H9 (cell line): Measurements from ENCODE around the gene FBXO21. TPM values are rescaled to one million over a fixed set of nuclear protein-coding genes. Genes with fewer than 3 reads are reported as not detected.

ENCODE experiments used
- DNase-seq: peaks from one replicate; pipeline ENCODE4 v3.0.0-alpha.2; 2017
- H2AFZ ChIP-seq: one replicate; pipeline ENCODE4 v1.6.1; 2013; ENCODE audit warnings: mild to moderate bottlenecking, low read length, control low read depth, moderate library complexity
- H2AK5ac ChIP-seq: 2 replicates; pipeline ENCODE4 v1.6.1; 2013; ENCODE audit warnings: low read length, control low read depth, mixed read lengths; ENCODE audit not compliant: insufficient read length
- H2BK120ac ChIP-seq: one replicate; pipeline ENCODE4 v1.6.1; 2013; ENCODE audit warnings: low read depth, mild to moderate bottlenecking, low read length, control low read depth, inconsistent platforms; ENCODE audit not compliant: poor library complexity, severe bottlenecking
- H2BK12ac ChIP-seq: 2 replicates; pipeline ENCODE4 v1.6.1; 2013; ENCODE audit warnings: low read length, control low read depth, mixed read lengths, low read depth; ENCODE audit not compliant: insufficient read length
- H2BK15ac ChIP-seq: 2 replicates; pipeline ENCODE4 v1.6.1; 2013; ENCODE audit warnings: low read depth, low read length, control low read depth
- H2BK20ac ChIP-seq: one replicate; pipeline ENCODE4 v1.6.1; 2013; ENCODE audit warnings: low read depth, mild to moderate bottlenecking, low read length, control low read depth, inconsistent platforms; ENCODE audit not compliant: poor library complexity, severe bottlenecking
- H2BK5ac ChIP-seq: 2 replicates; pipeline ENCODE4 v1.6.1; 2013; ENCODE audit warnings: low read length, control low read depth, mixed read lengths; ENCODE audit not compliant: insufficient read length
- H3K14ac ChIP-seq: 2 replicates; pipeline ENCODE4 v1.6.1; 2013; ENCODE audit warnings: low read length, control low read depth; ENCODE audit not compliant: insufficient read depth
- H3K18ac ChIP-seq: 2 replicates; pipeline ENCODE4 v1.6.1; 2013; ENCODE audit warnings: low read depth, mild to moderate bottlenecking, mixed read lengths, low read length, control low read depth; ENCODE audit not compliant: insufficient read length
- H3K23ac ChIP-seq: 2 replicates; pipeline ENCODE4 v1.6.1; 2013; ENCODE audit warnings: low read length, control low read depth, mixed read lengths, low read depth; ENCODE audit not compliant: insufficient read length
- H3K23me2 ChIP-seq: 2 replicates; pipeline ENCODE4 v1.6.1; 2013; ENCODE audit warnings: low read depth, mild to moderate bottlenecking, mixed read lengths, low read length, control low read depth; ENCODE audit not compliant: insufficient read length, poor library complexity, severe bottlenecking
- H3K27ac ChIP-seq: 2 replicates; pipeline ENCODE4 v1.5.1; 2013; ENCODE audit warnings: low read length, control low read depth, mixed read lengths, low read depth; ENCODE audit not compliant: insufficient read length
- H3K27me3 ChIP-seq: 2 replicates; pipeline ENCODE4 v1.6.1; 2013; ENCODE audit warnings: low read length, control low read depth, inconsistent platforms; ENCODE audit not compliant: insufficient read depth
- H3K4ac ChIP-seq: 2 replicates; pipeline ENCODE4 v1.6.1; 2013; ENCODE audit warnings: low read depth, mild to moderate bottlenecking, control low read depth, inconsistent platforms, low read length, moderate library complexity
- H3K4me1 ChIP-seq: 2 replicates; pipeline ENCODE4 v1.6.1; 2013; ENCODE audit warnings: low read length, control low read depth, inconsistent platforms; ENCODE audit not compliant: insufficient read depth
- H3K4me2 ChIP-seq: 2 replicates; pipeline ENCODE4 v1.6.1; 2013; ENCODE audit warnings: low read length, control low read depth, mixed read lengths; ENCODE audit not compliant: insufficient read length, insufficient read depth
- H3K56ac ChIP-seq: 2 replicates; pipeline ENCODE4 v1.6.1; 2013; ENCODE audit warnings: low read depth, mild to moderate bottlenecking, mixed read lengths, low read length, control low read depth; ENCODE audit not compliant: insufficient read length
- H3K79me1 ChIP-seq: 2 replicates; pipeline ENCODE4 v1.6.1; 2013; ENCODE audit warnings: low read depth, mild to moderate bottlenecking, moderate library complexity, low read length, control low read depth, inconsistent platforms; ENCODE audit not compliant: insufficient read depth, poor library complexity, severe bottlenecking
- H3K79me2 ChIP-seq: 2 replicates; pipeline ENCODE4 v1.6.1; 2013; ENCODE audit warnings: low read length, control low read depth, inconsistent platforms; ENCODE audit not compliant: insufficient read depth
- H3K9ac ChIP-seq: 2 replicates; pipeline ENCODE4 v1.6.1; 2013; ENCODE audit warnings: low read length, control low read depth, mixed read lengths; ENCODE audit not compliant: insufficient read length; ENCODE audit errors: extremely low read depth
- H3K9me3 ChIP-seq: one replicate; pipeline ENCODE4 v1.6.1; 2013; ENCODE audit warnings: low read depth, low read length, inconsistent platforms; ENCODE audit not compliant: control insufficient read depth
- H3T11ph ChIP-seq: one replicate; pipeline ENCODE4 v1.6.1; 2013; ENCODE audit warnings: mild to moderate bottlenecking, low read length, control low read depth, inconsistent platforms
- H4K20me1 ChIP-seq: one replicate; pipeline ENCODE4 v1.6.1; 2013; ENCODE audit not compliant: control insufficient read depth, insufficient read length, insufficient read depth
- H4K5ac ChIP-seq: 2 replicates; pipeline ENCODE4 v1.6.1; 2013; ENCODE audit warnings: low read depth, mild to moderate bottlenecking, mixed read lengths, low read length, control low read depth; ENCODE audit not compliant: insufficient read length
- H4K8ac ChIP-seq: replicated peaks from 2 replicates; pipeline ENCODE4 v1.6.1; 2013; ENCODE audit warnings: low read length, control low read depth, mixed read lengths, low read depth; ENCODE audit not compliant: insufficient read length
- H4K91ac ChIP-seq: 2 replicates; pipeline ENCODE4 v1.6.1; 2013; ENCODE audit warnings: low read depth, mild to moderate bottlenecking, moderate library complexity, mixed read lengths, low read length, control low read depth; ENCODE audit not compliant: insufficient read length
- H3K27ac Mint-ChIP-seq, 3 experiments: 2 replicates in 2 of 3; 3 replicates in 1 of 3; pipeline ENCODE4 v1.8.0; 2020 to 2021; ENCODE audit warnings: mixed read lengths in 3 of 3, mild to moderate bottlenecking in 1 of 3, moderate library complexity in 1 of 3
- H3K27me3 Mint-ChIP-seq: 2 replicates; pipeline ENCODE4 v1.8.0; 2021; ENCODE audit warnings: low read depth, mild to moderate bottlenecking, moderate library complexity, mixed read lengths
- H3K36me3 Mint-ChIP-seq, 3 experiments: 2 replicates in 2 of 3; 3 replicates in 1 of 3; pipeline ENCODE4 v1.8.0; 2020 to 2021; ENCODE audit warnings: low read depth in 3 of 3, mixed read lengths in 3 of 3; ENCODE audit not compliant: insufficient read depth in 1 of 3
- H3K4me1 Mint-ChIP-seq, 2 experiments: 2 replicates each; pipeline ENCODE4 v1.8.0; 2020; ENCODE audit warnings: mixed read lengths in 2 of 2
- H3K4me3 Mint-ChIP-seq, 2 experiments: 2 replicates in 1 of 2; 3 replicates in 1 of 2; pipeline ENCODE4 v1.8.0; 2020 to 2021; ENCODE audit warnings: mild to moderate bottlenecking in 2 of 2, mixed read lengths in 2 of 2, moderate library complexity in 1 of 2
- H3K9me3 Mint-ChIP-seq, 2 experiments: 2 replicates in 1 of 2; 3 replicates in 1 of 2; pipeline ENCODE4 v1.8.0; 2020; ENCODE audit warnings: mild to moderate bottlenecking in 2 of 2, mixed read lengths in 2 of 2, moderate library complexity in 1 of 2
- CTCF ChIP-seq: fragments of 200-600 bp; sonication (generic); conservative IDR thresholded peaks from 3 replicates; pipeline ENCODE4 v1.8.0; 2021; ENCODE audit warnings: antibody characterized with exemption, mild to moderate bottlenecking
- WGBS: extraction: QIAGEN DNeasy Blood & Tissue Kit; methylation state at CpG from one replicate; pipeline ENCODE4 v1.1.7; 2013; ENCODE audit warnings: missing lambda C conversion rate, low lambda C conversion rate, mixed read lengths; ENCODE audit not compliant: insufficient read length; ENCODE audit errors: extremely low coverage; 5-methylcytosine and 5-hydroxymethylcytosine counted together
- total RNA-seq: library from RNA; stranded (reverse); gene quantifications from 2 replicates; pipeline ENCODE4 v1.2.1, GENCODE V29; 2021

FBXO21 gene
- total RNA-seq, 1 experiment from 2014 or later = 58.6 TPM

DNA sequence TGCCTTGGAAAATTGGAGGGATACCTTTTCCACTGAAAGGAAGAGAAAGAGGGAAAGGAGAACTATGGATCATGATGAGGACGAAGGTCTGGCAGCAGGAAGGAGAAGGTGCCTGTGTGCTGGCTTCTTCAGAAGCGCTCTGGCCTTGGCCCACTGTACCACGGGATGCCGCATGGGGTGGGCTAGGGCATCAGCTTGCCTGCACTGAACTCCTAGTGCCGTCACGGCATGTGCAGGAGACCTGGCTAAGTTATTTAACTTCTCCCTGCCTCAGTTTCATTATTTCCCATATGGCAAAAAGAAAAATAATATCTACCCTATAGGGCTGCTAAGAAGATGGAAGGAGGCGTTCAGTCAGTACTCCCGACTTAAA lies 28.1 kb downstream of the FBXO21 start:
- Histone ChIP-seq H3K79me1 (no peaks in the 10 kb centered on the region), H3T11ph (no peak overlapping the region), H3K23me2 (no peaks in the 10 kb centered on the region), H3K14ac (no peak overlapping the region), H3K4me1 (no peaks in the 10 kb centered on the region), H3K4me2 (no peak overlapping the region), H3K9ac (no peak overlapping the region), H3K27me3 (no peaks in the 10 kb centered on the region), H2BK15ac (no peak overlapping the region), H3K9me3 (no peaks in the 10 kb centered on the region), H2BK12ac (no peak overlapping the region), H3K56ac (no peak overlapping the region), H4K5ac (no peak overlapping the region), H3K27ac (no peak overlapping the region), H3K23ac (no peak overlapping the region), H3K18ac (no peak overlapping the region), H2AK5ac (no peak overlapping the region), H4K8ac (no peak overlapping the region), H2BK120ac (no peak overlapping the region), H3K79me2 (no peaks in the 10 kb centered on the region), H2BK20ac (no peak overlapping the region), H2AFZ (no peak overlapping the region), H2BK5ac (no peak overlapping the region), H4K91ac (no peak overlapping the region), H3K4ac (no peak overlapping the region), H4K20me1 (no peaks in the 10 kb centered on the region)
- TF ChIP-seq CTCF = no peak
- peak overlapping the region in 2 of 3 experiments; percentile 45 to 55; a peak in 2 of 7 replicates for H3K27ac Mint-ChIP-seq
- no CpG with 5 or more reads among the region's 8 CpGs for WGBS
- H3K4me3 Mint-ChIP-seq = no peak overlapping the region
- no peaks in the 10 kb centered on the region for H3K27me3 Mint-ChIP-seq
- no peaks in the 10 kb centered on the region for H3K4me1 Mint-ChIP-seq
- DNase-seq = no peak
- peaks cover 57 to 96% (median 95%) of the 10 kb centered on the region in 3 experiments; a peak in 6 of 7 replicates for H3K36me3 Mint-ChIP-seq
- no peaks in the 10 kb centered on the region for H3K9me3 Mint-ChIP-seq
